Upper lobe of left lung (tissue), 6 donors: ENCODE results near the gene SLCO1B3. TPM values are rescaled to one million over a fixed set of nuclear protein-coding genes. Genes with fewer than 3 reads are reported as not detected.
A peak's percentile ranks its signal among the peaks of the same experiment; 100 is the strongest.

ENCODE experiments used
- ATAC-seq, 2 donors: fragments of 200-7000 bp; cut with Tn5 transposase; one replicate each; pipeline ENCODE4 v1.9.1; 2022; ENCODE audit warnings: mild to moderate bottlenecking in 2 of 2, moderate library complexity in 2 of 2; ENCODE audit not compliant: low FRiP score in 2 of 2
- DNase-seq, 2 donors: peaks; one replicate each; pipeline ENCODE4 v3.0.0-alpha.2; 2019 to 2020
- H3K27ac ChIP-seq, 4 donors: fragments of 200-600 bp; sonication (generic); one replicate each; pipeline ENCODE4 v1.5.1; 2016 to 2019
- H3K27me3 ChIP-seq, 4 donors: fragments of 200-600 bp; sonication (generic); one replicate each; pipeline ENCODE4 v1.5.1; 2017 to 2019
- H3K36me3 ChIP-seq, 4 donors: fragments of 200-600 bp; sonication (generic); one replicate each; pipeline ENCODE4 v1.5.1; 2016 to 2019
- H3K4me1 ChIP-seq, 4 donors: fragments of 200-600 bp; sonication (generic); one replicate each; pipeline ENCODE4 v1.5.1; 2018 to 2019
- H3K4me3 ChIP-seq, 4 donors: fragments of 200-600 bp; sonication (generic); one replicate each; pipeline ENCODE4 v1.5.1; 2017 to 2019; ENCODE audit warnings: mild to moderate bottlenecking in 2 of 4, moderate library complexity in 1 of 4
- H3K9me3 ChIP-seq, 4 donors: fragments of 200-600 bp; sonication (generic); one replicate each; pipeline ENCODE4 v1.5.1; 2018 to 2019
- CTCF ChIP-seq, 6 experiments: fragments of 450-650 bp in 4 of 6; fragments of 200-600 bp in 2 of 6; sonication (generic) in 2 of 6; IDR thresholded peaks; one replicate each; pipeline ENCODE4 v1.5.1; 2016 to 2019; ENCODE audit warnings: antibody characterized with exemption in 6 of 6
- EP300 ChIP-seq, 4 donors: sonication (generic); formaldehyde crosslinking; IDR thresholded peaks; one replicate each; pipeline ENCODE4 v1.5.1; 2017; ENCODE audit warnings: antibody characterized with exemption in 4 of 4, control low read depth in 2 of 4
- POLR2A ChIP-seq, 4 donors: fragments of 450-650 bp; IDR thresholded peaks; one replicate each; pipeline ENCODE4 v1.5.1; 2016 to 2017; ENCODE audit warnings: antibody characterized with exemption in 4 of 4, mild to moderate bottlenecking in 2 of 4
- POLR2AphosphoS5 ChIP-seq, 2 donors: sonication (generic); formaldehyde crosslinking; IDR thresholded peaks; one replicate each; pipeline ENCODE4 v1.5.1; 2017; ENCODE audit warnings: antibody characterized with exemption in 2 of 2
- WGBS, 2 donors: methylation state at CpG; one replicate each; pipeline ENCODE4 v1.1.5; 2017 to 2018; 5-methylcytosine and 5-hydroxymethylcytosine counted together
- total RNA-seq, 6 donors: library from RNA; depleted of rRNA in 4 of 6; stranded (reverse); fragments of >200 nt in 4 of 6; gene quantifications; one replicate each; pipeline versions ENCODE4 v1.1.0 to v1.2.1, GENCODE V29; 2016 to 2021
- donor health status: DM: no; HTN: no; CAD: no; lungs with moderate emphysema.
- donor health status: DM: no; HTN: yes; CAD: no; lungs with severe emphysema.

The SLCO1B3 gene
- total RNA-seq, 6 donors from 2014 or later: 0.13 to 0.86 (median 0.69) TPM; not detected in 3

DNA sequence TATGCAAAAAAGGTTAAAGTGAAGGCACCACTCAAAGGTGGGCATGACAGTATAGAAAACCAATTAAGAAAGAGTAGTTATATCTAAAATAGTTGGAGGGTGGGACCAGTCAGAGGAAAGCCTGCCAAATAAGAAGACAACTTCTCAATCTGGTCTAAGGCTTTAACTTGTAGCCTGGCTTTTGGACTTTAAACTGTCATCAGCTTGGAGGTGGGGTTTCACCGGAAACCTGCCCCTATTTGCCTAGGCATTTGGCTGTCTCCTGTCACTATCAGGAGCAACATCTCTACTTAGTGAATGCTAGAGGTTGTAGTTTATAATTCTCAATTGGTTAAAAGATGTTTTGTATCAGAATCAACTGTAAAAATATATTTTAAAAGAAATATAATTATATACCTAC, 107.3 kb downstream of the SLCO1B3 start:
- H3K36me3 ChIP-seq: no peaks in the 10 kb centered on the region
- no peak overlapping the region for H3K4me3 ChIP-seq
- ATAC-seq (no peak), DNase-seq (no peak)
- H3K27ac ChIP-seq: no peak overlapping the region
- 95 to 100% methylated on average over 1 of the region's 1 CpG for whole genome bisulfite sequencing, 2 donors
- no peaks in the 10 kb centered on the region for H3K4me1 ChIP-seq
- no peak for TF ChIP-seq POLR2A (IDR thresholded peaks at IDR 0.05)
- TF ChIP-seq CTCF (IDR thresholded peaks at IDR 0.05): no peak
- no peak for TF ChIP-seq EP300 (IDR thresholded peaks at IDR 0.05)
- no peak for TF ChIP-seq POLR2AphosphoS5 (IDR thresholded peaks at IDR 0.05)
- peaks cover 0 to 5% (median 0%) of the 10 kb centered on the region in 4 donors for H3K9me3 ChIP-seq
- no peaks in the 10 kb centered on the region for H3K27me3 ChIP-seq

GRCh38 chr12:20931894-20932293, 121.4 kb downstream of the SLCO1B3 start:
- Histone ChIP-seq H3K4me1 (no peaks in the 10 kb centered on the region), H3K27ac (no peak overlapping the region), H3K36me3 (no peaks in the 10 kb centered on the region), H3K9me3 (no peaks in the 10 kb centered on the region), H3K4me3 (no peak overlapping the region), H3K27me3 (no peaks in the 10 kb centered on the region)
- ATAC-seq (no peak), DNase-seq (no peak)
- TF ChIP-seq CTCF (IDR thresholded peaks at IDR 0.05) (no peak), POLR2AphosphoS5 (IDR thresholded peaks at IDR 0.05) (no peak), EP300 (IDR thresholded peaks at IDR 0.05) (no peak), POLR2A (IDR thresholded peaks at IDR 0.05) (no peak)
- WGBS, 2 donors: 77 to 78% methylated on average over 4 of the region's 4 CpGs

- ATAC-seq: no peak
- no peak for DNase-seq
These were observed 136.2 kb downstream of the SLCO1B3 start for GRCh38 chr12:20946732-20947131.

GRCh38 chr12:20950248-20950647, 139.7 kb downstream of the SLCO1B3 start:
- ATAC-seq (no peak), DNase-seq (no peak)
- no peak overlapping the region for H3K4me3 ChIP-seq
- H3K4me1 ChIP-seq: no peaks in the 10 kb centered on the region
- no peaks in the 10 kb centered on the region for H3K27me3 ChIP-seq
- H3K9me3 ChIP-seq: no peaks in the 10 kb centered on the region
- no peak overlapping the region for H3K27ac ChIP-seq
- 65 to 66% methylated on average over 3 of the region's 3 CpGs for WGBS, 2 donors
- no peaks in the 10 kb centered on the region for H3K36me3 ChIP-seq
- TF ChIP-seq POLR2A (IDR thresholded peaks at IDR 0.05) (no peak), CTCF (IDR thresholded peaks at IDR 0.05) (peak in 3 of 6 experiments; percentile 20 to 34 (median 20))

More at GRCh38 chr12:20946732-20947131, 136.2 kb downstream of the SLCO1B3 start:
- Histone ChIP-seq H3K36me3 (no peaks in the 10 kb centered on the region), H3K27ac (no peak overlapping the region), H3K27me3 (no peaks in the 10 kb centered on the region), H3K9me3 (no peaks in the 10 kb centered on the region), H3K4me1 (no peaks in the 10 kb centered on the region), H3K4me3 (no peak overlapping the region)
- 39 to 45% methylated on average over 5 of the region's 5 CpGs for WGBS, 2 donors
- no peak for TF ChIP-seq EP300 (IDR thresholded peaks at IDR 0.05)
- peak in 2 of 6 experiments; percentile 26 to 28 for TF ChIP-seq CTCF (IDR thresholded peaks at IDR 0.05)

- no peaks in the 10 kb centered on the region for H3K36me3 ChIP-seq
- H3K27me3 ChIP-seq: no peaks in the 10 kb centered on the region
- no peaks in the 10 kb centered on the region for H3K9me3 ChIP-seq
- 76 to 80% methylated on average over 2 of the region's 2 CpGs for WGBS, 2 donors
- ATAC-seq: no peak
- H3K4me3 ChIP-seq: no peak overlapping the region
- H3K4me1 ChIP-seq: no peaks in the 10 kb centered on the region
- TF ChIP-seq POLR2A (IDR thresholded peaks at IDR 0.05) (no peak), EP300 (IDR thresholded peaks at IDR 0.05) (no peak), CTCF (IDR thresholded peaks at IDR 0.05) (no peak), POLR2AphosphoS5 (IDR thresholded peaks at IDR 0.05) (no peak)
- no peak for DNase-seq
- H3K27ac ChIP-seq: no peak overlapping the region
These were observed 152.8 kb downstream of the SLCO1B3 start for GRCh38 chr12:20963303-20963702.
